ENCODE measurements around the gene MPP2. TPM values are rescaled to one million over a fixed set of nuclear protein-coding genes. Genes with fewer than 3 reads are reported as not detected.
A peak's percentile ranks its signal among the peaks of the same experiment; 100 is the strongest.

The MPP2 gene
- total RNA-seq, 2 experiments from 2014 or later: 6.0 TPM

- Mint-ChIP-seq H3K27me3 (peaks cover 6% of the 10 kb centered on the region), H3K4me3 (no peak overlapping the region), H3K9me3 (no peaks in the 10 kb centered on the region), H3K36me3 (ENCODE audit: low read depth) (no peaks in the 10 kb centered on the region), H3K4me1 (ENCODE audit: low read depth) (no peaks in the 10 kb centered on the region), H3K27ac (no peak overlapping the region)
- intact Hi-C loops (cut with micrococcal nuclease): no loop called here
- TF ChIP-seq CTCF (IDR thresholded peaks at IDR 0.05): no peak
- CTCF ChIA-PET: interaction anchor here (0.7 to 1.1 kb wide), 3 partner anchors 14 to 20 kb away, joined by 3 read pairs; partner anchors contain the start of gene CD300LG
- POLR2A ChIA-PET: no interaction called here
- DNase-seq (peak; percentile 15), ATAC-seq (no peak)
Observed at GRCh38 chr17:43860077-43860725, 47.1 kb downstream of the MPP2 start.

GRCh38 chr17:43857957-43858600 lies 49.3 kb downstream of the MPP2 start:
- H3K4me3 Mint-ChIP-seq: no peak overlapping the region
- intact Hi-C loops (cut with micrococcal nuclease): no loop called here
- POLR2A ChIA-PET: no interaction called here

GRCh38 chr17:43857141-43857540 lies 50.2 kb downstream of the MPP2 start:
- H3K27ac Mint-ChIP-seq: no peak overlapping the region
- ChIA-PET CTCF (interaction anchor here (1.4 to 5.6 kb wide), 3 partner anchors 11 to 23 kb away, joined by 4 to 23 read pairs (median 7); partner anchors contain the start of gene CD300LG), POLR2A (no interaction called here)
- H3K4me3 Mint-ChIP-seq: no peak overlapping the region
- peaks cover 7% of the 10 kb centered on the region for H3K27me3 Mint-ChIP-seq
- ATAC-seq (no peak), DNase-seq (no peak)
- intact Hi-C loops (cut with micrococcal nuclease): no loop called here
- H3K4me1 Mint-ChIP-seq (ENCODE audit: low read depth): no peaks in the 10 kb centered on the region
- no peak for TF ChIP-seq CTCF (IDR thresholded peaks at IDR 0.05)
- H3K9me3 Mint-ChIP-seq: no peaks in the 10 kb centered on the region
- no peaks in the 10 kb centered on the region for H3K36me3 Mint-ChIP-seq (ENCODE audit: low read depth)

More at GRCh38 chr17:43857957-43858600, 49.3 kb downstream of the MPP2 start:
- H3K9me3 Mint-ChIP-seq: no peaks in the 10 kb centered on the region
- no peaks in the 10 kb centered on the region for H3K36me3 Mint-ChIP-seq (ENCODE audit: low read depth)
- no peak for TF ChIP-seq CTCF (IDR thresholded peaks at IDR 0.05)
- CTCF ChIA-PET: interaction anchor here (1.4 to 5.6 kb wide), 3 partner anchors 12 to 22 kb away, joined by 4 to 23 read pairs (median 7); partner anchors contain the start of gene CD300LG
- ATAC-seq (no peak), DNase-seq (no peak)
- H3K4me1 Mint-ChIP-seq (ENCODE audit: low read depth): no peaks in the 10 kb centered on the region
- H3K27ac Mint-ChIP-seq: no peak overlapping the region
- H3K27me3 Mint-ChIP-seq: peaks cover 6% of the 10 kb centered on the region

- Mint-ChIP-seq H3K9me3 (no peaks in the 10 kb centered on the region), H3K27ac (no peak overlapping the region), H3K27me3 (peaks cover 12% of the 10 kb centered on the region), H3K4me1 (ENCODE audit: low read depth) (no peaks in the 10 kb centered on the region), H3K4me3 (no peak overlapping the region), H3K36me3 (ENCODE audit: low read depth) (no peaks in the 10 kb centered on the region)
- CTCF ChIA-PET: interaction anchor here (2.1 to 5.6 kb wide), 2 partner anchors 10 to 22 kb away, joined by 7 to 23 read pairs; partner anchors contain the start of gene CD300LG
- intact Hi-C loops (cut with micrococcal nuclease): no loop called here
- DNase-seq (no peak), ATAC-seq (no peak)
- TF ChIP-seq CTCF (IDR thresholded peaks at IDR 0.05): no peak
- POLR2A ChIA-PET: no interaction called here
Observed at GRCh38 chr17:43856141-43856540, 51.2 kb downstream of the MPP2 start.

- no peak overlapping the region for H3K27ac Mint-ChIP-seq
- CTCF ChIA-PET: interaction anchor here (0.8 to 5.6 kb wide), 3 partner anchors 9 to 55 kb away, joined by 3 to 23 read pairs (median 5); partner anchors contain the start of gene CD300LG
- H3K27me3 Mint-ChIP-seq: peaks cover 10% of the 10 kb centered on the region
- H3K36me3 Mint-ChIP-seq (ENCODE audit: low read depth): no peaks in the 10 kb centered on the region
- no peaks in the 10 kb centered on the region for H3K4me1 Mint-ChIP-seq (ENCODE audit: low read depth)
- DNase-seq (no peak), ATAC-seq (no peak)
- no peaks in the 10 kb centered on the region for H3K9me3 Mint-ChIP-seq
- POLR2A ChIA-PET: no interaction called here
- TF ChIP-seq CTCF (IDR thresholded peaks at IDR 0.05): no peak
- intact Hi-C loops (cut with micrococcal nuclease): no loop called here
- no peak overlapping the region for H3K4me3 Mint-ChIP-seq
Observed at GRCh38 chr17:43855061-43855460, 52.3 kb downstream of the MPP2 start.
